A549 (cell line): ENCODE measurements around the gene NGF. TPM values are rescaled to one million over a fixed set of nuclear protein-coding genes. Genes with fewer than 3 reads are reported as not detected.

Experiments used
- ATAC-seq, 2 experiments: fragments of 200-7000 bp in 1 of 2; fragments of >200 bp in 1 of 2; cut with Nextera tagmentation in 1 of 2; cut with Tn5 transposase in 1 of 2; 3 replicates each; pipeline versions ENCODE4 v1.8.0 to v1.9.1; 2018 to 2020; ENCODE audit warnings: mild to moderate bottlenecking in 1 of 2, moderate library complexity in 1 of 2
- CTCF ChIA-PET: fragments of 300-600 bp; sonication (Branson Sonifier 250); formaldehyde crosslinking; extraction: SDS; loops from one replicate; lab custom pipeline; 2021; ENCODE audit warnings: antibody characterized with exemption, inconsistent platforms; lab: Yijun Ruan, JAX
- POLR2A ChIA-PET: fragments of 350-600 bp; formaldehyde crosslinking; extraction: SDS; loops from one replicate; lab custom pipeline; 2021; ENCODE audit warnings: antibody characterized with exemption, inconsistent platforms; lab: Yijun Ruan, JAX
- DNase-seq, 2 experiments: peaks; one replicate each; pipeline versions ENCODE4 v3.0.0 to v3.0.0-alpha.2; 2011 to 2016; ENCODE audit warnings: low read depth in 1 of 2, low spot score in 1 of 2
- FAIRE-seq: peaks from 2 replicates; lab custom pipeline; 2011; peaks lifted over from hg19 to GRCh38; lab: Jason Lieb, UNC
- H3K27ac ChIP-seq, 2 experiments: fragments of >200 bp; sonication (Bioruptor Twin); formaldehyde crosslinking; 3 replicates each; pipeline ENCODE4 v1.5.1; 2016 to 2017
- H3K4me1 ChIP-seq: fragments of >200 bp; sonication (Bioruptor Twin); formaldehyde crosslinking; 3 replicates; pipeline ENCODE4 v1.6.1; 2016
- H3K4me2 ChIP-seq: fragments of >200 bp; sonication (Bioruptor Twin); formaldehyde crosslinking; 3 replicates; pipeline ENCODE4 v1.6.1; 2016
- H3K4me3 ChIP-seq: fragments of >200 bp; sonication (Bioruptor Twin); formaldehyde crosslinking; 3 replicates; pipeline ENCODE4 v1.5.1; 2016
- H3K9me3 ChIP-seq: fragments of >200 bp; sonication (Bioruptor Twin); formaldehyde crosslinking; 3 replicates; pipeline ENCODE4 v1.6.1; 2016
- CBX8 ChIP-seq: fragments of 200-600 bp; sonication (generic); IDR thresholded peaks from 2 replicates; pipeline ENCODE4 v1.6.1; 2016
- CEBPB ChIP-seq, 2 experiments: fragments of >200 bp in 1 of 2; sonication (Bioruptor Twin) in 1 of 2; formaldehyde crosslinking in 1 of 2; IDR thresholded peaks; 2 replicates each; pipeline ENCODE4 v1.6.1; 2012 to 2016
- CHD2 ChIP-seq: fragments of 150-350 bp; IDR thresholded peaks from 2 replicates; pipeline ENCODE4 v1.6.1; 2014; ENCODE audit warnings: low read length; ENCODE audit not compliant: partially characterized antibody
- CTCF ChIP-seq: fragments of >200 bp; sonication (Bioruptor Twin); formaldehyde crosslinking; IDR thresholded peaks from 3 replicates; pipeline ENCODE4 v1.5.1; 2016
- EHMT2 ChIP-seq: fragments of 200-600 bp; sonication (generic); IDR thresholded peaks from 2 replicates; pipeline ENCODE4 v1.6.1; 2016; ENCODE audit warnings: antibody characterized with exemption, low read depth, mild to moderate bottlenecking, moderate library complexity
- EP300 ChIP-seq, 2 experiments: fragments of >200 bp; sonication (Bioruptor Twin); formaldehyde crosslinking; IDR thresholded peaks; 2 replicates in 1 of 2; 3 replicates in 1 of 2; pipeline ENCODE4 v1.6.1; 2016 to 2017
- FOSL2 ChIP-seq, 2 experiments: fragments of 450-650 bp in 1 of 2; fragments of >200 bp in 1 of 2; sonication (Bioruptor Twin) in 1 of 2; formaldehyde crosslinking; IDR thresholded peaks; 2 replicates each; pipeline versions ENCODE4 v1.5.0 to v1.6.1; 2016 to 2020; ENCODE audit warnings: mild to moderate bottlenecking in 1 of 2, moderate library complexity in 1 of 2
- FOXS1 ChIP-seq: fragments of 250-450 bp; sonication (Bioruptor Pico); IDR thresholded peaks from 2 replicates; pipeline ENCODE4 v1.5.0; 2020; ENCODE audit warnings: mild to moderate bottlenecking, moderate library complexity
- GATA3 ChIP-seq: IDR thresholded peaks from 2 replicates; pipeline ENCODE4 v1.6.1; 2012; ENCODE audit warnings: borderline replicate concordance
- HMGXB4 ChIP-seq: fragments of 250-450 bp; sonication (Bioruptor Pico); IDR thresholded peaks from 2 replicates; pipeline ENCODE4 v1.5.0; 2021; ENCODE audit warnings: mild to moderate bottlenecking, moderate library complexity, borderline replicate concordance
- HOXB13 ChIP-seq: fragments of 250-450 bp; sonication (Bioruptor Pico); IDR thresholded peaks from 2 replicates; pipeline ENCODE4 v1.5.0; 2020; ENCODE audit warnings: low read depth, mild to moderate bottlenecking, moderate library complexity
- HOXB5 ChIP-seq: fragments of 250-450 bp; sonication (Bioruptor Pico); IDR thresholded peaks from 2 replicates; pipeline ENCODE4 v1.5.0; 2020; ENCODE audit warnings: mild to moderate bottlenecking, moderate library complexity
- JUN ChIP-seq, 2 experiments: fragments of >200 bp; sonication (Bioruptor Twin); formaldehyde crosslinking; IDR thresholded peaks; 2 replicates in 1 of 2; 3 replicates in 1 of 2; pipeline ENCODE4 v1.6.1; 2016 to 2017
- KDM1A ChIP-seq: fragments of 200-600 bp; sonication (generic); IDR thresholded peaks from 2 replicates; pipeline ENCODE4 v1.6.1; 2016; ENCODE audit warnings: low read depth, mild to moderate bottlenecking
- MAX ChIP-seq: IDR thresholded peaks from 2 replicates; pipeline ENCODE4 v1.6.1; 2012
- NFE2L2 ChIP-seq: fragments of 150-350 bp; conservative IDR thresholded peaks from 2 replicates; pipeline ENCODE4 v1.6.1; 2014; ENCODE audit warnings: low read length
- NPAS2 ChIP-seq: fragments of 250-450 bp; sonication (Bioruptor Pico); IDR thresholded peaks from 2 replicates; pipeline ENCODE4 v1.8.0; 2022; ENCODE audit warnings: mild to moderate bottlenecking, moderate library complexity, borderline replicate concordance
- RAD21 ChIP-seq, 2 experiments: fragments of >200 bp in 1 of 2; sonication (Bioruptor Twin) in 1 of 2; formaldehyde crosslinking in 1 of 2; IDR thresholded peaks in 1 of 2; conservative IDR thresholded peaks in 1 of 2; 2 replicates in 1 of 2; 3 replicates in 1 of 2; pipeline ENCODE4 v1.6.1; 2012 to 2018; ENCODE audit warnings: inconsistent platforms in 1 of 2
- RARB ChIP-seq: fragments of 250-450 bp; sonication (Bioruptor Pico); IDR thresholded peaks from 2 replicates; pipeline ENCODE4 v1.8.0; 2021; ENCODE audit warnings: mild to moderate bottlenecking, moderate library complexity
- RCOR1 ChIP-seq: fragments of 150-350 bp; IDR thresholded peaks from 2 replicates; pipeline ENCODE4 v1.6.1; 2014; ENCODE audit warnings: antibody characterized with exemption, low read length, low read depth
- RFX5 ChIP-seq: fragments of 450-650 bp; IDR thresholded peaks from 2 replicates; pipeline ENCODE4 v1.7.1; 2014; ENCODE audit warnings: antibody characterized with exemption, mild to moderate bottlenecking, moderate library complexity
- SMC3 ChIP-seq: fragments of >200 bp; sonication (Bioruptor Twin); formaldehyde crosslinking; IDR thresholded peaks from 3 replicates; pipeline ENCODE4 v1.6.1; 2018; ENCODE audit warnings: inconsistent platforms
- TFCP2L1 ChIP-seq: fragments of 250-450 bp; sonication (Bioruptor Pico); IDR thresholded peaks from 2 replicates; pipeline ENCODE4 v1.5.0; 2021; ENCODE audit warnings: mild to moderate bottlenecking
- TP53 ChIP-seq: fragments of 250-450 bp; sonication (Bioruptor Pico); IDR thresholded peaks from 2 replicates; pipeline ENCODE4 v1.5.0; 2021; ENCODE audit warnings: mild to moderate bottlenecking, moderate library complexity
- ZC3H11A ChIP-seq: fragments of 450-650 bp; IDR thresholded peaks from 2 replicates; pipeline ENCODE4 v1.6.1; 2014; ENCODE audit warnings: antibody characterized with exemption, mild to moderate bottlenecking
- ZFP36 ChIP-seq: fragments of 450-650 bp; IDR thresholded peaks from 2 replicates; pipeline ENCODE4 v1.6.1; 2014; ENCODE audit warnings: borderline replicate concordance; ENCODE audit not compliant: partially characterized antibody
- ZNF302 ChIP-seq: fragments of 250-450 bp; sonication (Bioruptor Pico); IDR thresholded peaks from 2 replicates; pipeline ENCODE4 v1.9.0; 2021; ENCODE audit warnings: inconsistent platforms, mild to moderate bottlenecking, moderate library complexity
- WGBS: methylation state at CpG from one replicate; pipeline ENCODE4 v1.1.6; 2017; ENCODE audit errors: missing lambda C conversion rate; 5-methylcytosine and 5-hydroxymethylcytosine counted together
- polyA plus RNA-seq, 4 experiments: library from polyadenylated mRNA; depleted of rRNA in 3 of 4; stranded (reverse); fragments of >200 nt; fragmentation: RNase III in 1 of 4; extraction: RNeasy Plus Mini Kit Qiagen cat#74134 plus additional on column Dnase treatment in 1 of 4; gene quantifications; 2 replicates in 3 of 4; 3 replicates in 1 of 4; pipeline ENCODE4 v1.2.3, GENCODE V29; 2011 to 2017

Gene NGF
- polyA plus RNA-seq, 2 of the 4 experiments (the other 2 are of a cell fraction) = 0.71 to 1.6 TPM

GRCh38 chr1:115329965-115330364, 8.1 kb downstream of the NGF start:
- CTCF ChIA-PET = interaction anchor here (0.7 kb wide), 1 partner anchor 11 kb away, joined by 3 read pairs; no protein-coding TSS in a partner anchor
- no peak; a peak in 1 of 6 replicates for ATAC-seq
- TF ChIP-seq RFX5 = no peak
- TF ChIP-seq GATA3 = no peak
- no peak for TF ChIP-seq EP300 (IDR thresholded peaks at IDR 0.05)
- TF ChIP-seq ZC3H11A = no peak
- TF ChIP-seq CBX8 = no peak
- no peak for TF ChIP-seq RCOR1
- TF ChIP-seq HOXB5 (CRISPR knock-in tag) = no peak
- TF ChIP-seq NPAS2 (CRISPR knock-in tag) = no peak
- no peak for TF ChIP-seq FOXS1 (CRISPR knock-in tag)
- TF ChIP-seq HMGXB4 (CRISPR knock-in tag) = no peak
- TF ChIP-seq FOSL2 (IDR thresholded peaks at IDR 0.05) = no peak
- no peak for TF ChIP-seq FOSL2 (CRISPR knock-in tag; IDR thresholded peaks at IDR 0.05)
- TF ChIP-seq TP53 (CRISPR knock-in tag) = no peak
- TF ChIP-seq CEBPB (IDR thresholded peaks at IDR 0.05) = no peak
- TF ChIP-seq SMC3 = no peak
- no peak for TF ChIP-seq EHMT2
- TF ChIP-seq TFCP2L1 (CRISPR knock-in tag) = no peak
- no peak for TF ChIP-seq HOXB13 (CRISPR knock-in tag)
- TF ChIP-seq ZNF302 (CRISPR knock-in tag) = no peak
- TF ChIP-seq MAX = no peak
- TF ChIP-seq, all 56 proteins: peak for 0
- peaks cover 30% of the 10 kb centered on the region for H3K4me1 ChIP-seq
- 67% methylated on average over 3 of the region's 3 CpGs for WGBS
- POLR2A ChIA-PET = no interaction called here
- FAIRE-seq (no peak), DNase-seq (no peak)
- peak overlapping the region; percentile 0; the same call in 1 of the 3 replicates for H3K4me2 ChIP-seq
- no peaks in the 10 kb centered on the region for H3K9me3 ChIP-seq
- no peak overlapping the region for H3K4me3 ChIP-seq
- peak overlapping the region in 1 of 2 experiments; percentile 62; a peak in 1 of 6 replicates for H3K27ac ChIP-seq

GRCh38 chr1:115327270-115327669, 10.8 kb downstream of the NGF start:
- 82% methylated on average over 3 of the region's 3 CpGs for WGBS
- Histone ChIP-seq H3K27ac (no peak overlapping the region), H3K4me2 (no peak overlapping the region)
- DNase-seq (no peak), FAIRE-seq (no peak)
- ChIA-PET POLR2A (no interaction called here), CTCF (no interaction called here)
- no peak for TF ChIP-seq CTCF
- TF ChIP-seq EHMT2 = no peak
- TF ChIP-seq NFE2L2 = no peak
- no peak for TF ChIP-seq JUN (IDR thresholded peaks at IDR 0.05)
- TF ChIP-seq, all 56 proteins: peak for 0
- Histone ChIP-seq H3K4me1 (peaks cover 46% of the 10 kb centered on the region), H3K9me3 (no peaks in the 10 kb centered on the region), H3K4me3 (no peak overlapping the region)
- ATAC-seq = no peak

GRCh38 chr1:115326419-115326818, 11.6 kb downstream of the NGF start:
- 77% methylated on average over 6 of the region's 6 CpGs for WGBS
- POLR2A ChIA-PET = no interaction called here
- TF ChIP-seq ZFP36 (no peak), EP300 (IDR thresholded peaks at IDR 0.05) (no peak), FOXS1 (CRISPR knock-in tag) (no peak), CHD2 (no peak), HOXB13 (CRISPR knock-in tag) (no peak), RAD21 (conservative IDR thresholded peaks at IDR 0.05 in 1 of 2, IDR thresholded peaks at IDR 0.05 in 1 of 2) (no peak), RARB (CRISPR knock-in tag) (no peak), FOSL2 (IDR thresholded peaks at IDR 0.05) (no peak), FOSL2 (CRISPR knock-in tag; IDR thresholded peaks at IDR 0.05) (no peak), KDM1A (no peak), RFX5 (no peak)
- ATAC-seq = no peak
- peaks cover 43% of the 10 kb centered on the region for H3K4me1 ChIP-seq
- no peak overlapping the region for H3K4me2 ChIP-seq
- CTCF ChIA-PET = no interaction called here
- no peak overlapping the region for H3K4me3 ChIP-seq
- FAIRE-seq = no peak
- H3K9me3 ChIP-seq = no peaks in the 10 kb centered on the region
- no peak for DNase-seq
- H3K27ac ChIP-seq = no peak overlapping the region
